GM10847 (cell line): ENCODE measurements around the gene NSDHL.

Experiments
- POLR2A ChIP-seq: IDR thresholded peaks from 2 replicates; pipeline ENCODE4 v1.6.1; 2011; ENCODE audit not compliant: insufficient read length; ENCODE audit errors: extremely low read depth

The NSDHL gene

DNA sequence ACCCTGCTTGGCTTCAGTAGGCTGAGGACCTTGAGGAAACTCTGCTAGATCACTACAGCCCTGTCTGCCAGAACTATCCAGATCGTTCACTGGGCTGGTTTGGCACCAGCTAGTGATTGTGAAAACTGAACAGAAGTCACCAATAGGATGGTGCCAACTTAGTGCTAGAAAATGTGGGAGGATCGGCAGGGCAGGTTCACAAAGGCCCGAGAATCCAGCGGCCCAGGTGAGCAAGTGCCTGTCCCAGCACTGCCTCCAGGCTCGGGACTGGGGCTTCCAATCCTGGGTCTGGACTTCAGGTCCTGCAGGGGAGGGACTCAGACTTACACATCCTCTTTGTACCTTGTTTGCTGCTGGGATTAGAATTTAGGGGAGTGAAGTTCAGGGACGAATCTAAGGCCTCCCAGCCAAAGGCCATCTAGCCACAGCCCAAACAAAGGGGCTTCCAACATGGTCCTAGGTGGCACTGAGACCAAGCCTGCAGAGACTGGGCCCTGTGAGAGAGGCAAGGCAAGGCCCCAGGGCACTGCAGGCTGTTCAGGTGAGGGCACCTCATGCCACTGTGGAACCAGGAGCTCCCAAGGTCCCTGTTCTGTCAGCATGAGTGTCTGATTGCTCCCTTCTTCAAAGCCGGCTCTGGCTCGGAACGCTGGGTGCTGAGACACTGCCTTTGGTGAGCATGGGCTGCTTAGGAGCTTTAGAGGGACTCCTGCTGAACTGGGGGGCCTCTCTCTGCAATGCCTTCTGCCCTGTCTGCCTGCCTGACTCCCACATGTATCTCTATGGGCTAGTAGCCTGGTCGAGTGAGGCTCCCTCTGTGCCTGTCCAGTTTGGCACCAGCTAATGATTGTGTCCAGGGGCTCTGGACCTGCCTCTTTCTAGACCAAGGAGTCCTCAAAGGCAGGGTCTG is 46.3 kb downstream of the NSDHL start:
- TF ChIP-seq POLR2A = no peak

DNA sequence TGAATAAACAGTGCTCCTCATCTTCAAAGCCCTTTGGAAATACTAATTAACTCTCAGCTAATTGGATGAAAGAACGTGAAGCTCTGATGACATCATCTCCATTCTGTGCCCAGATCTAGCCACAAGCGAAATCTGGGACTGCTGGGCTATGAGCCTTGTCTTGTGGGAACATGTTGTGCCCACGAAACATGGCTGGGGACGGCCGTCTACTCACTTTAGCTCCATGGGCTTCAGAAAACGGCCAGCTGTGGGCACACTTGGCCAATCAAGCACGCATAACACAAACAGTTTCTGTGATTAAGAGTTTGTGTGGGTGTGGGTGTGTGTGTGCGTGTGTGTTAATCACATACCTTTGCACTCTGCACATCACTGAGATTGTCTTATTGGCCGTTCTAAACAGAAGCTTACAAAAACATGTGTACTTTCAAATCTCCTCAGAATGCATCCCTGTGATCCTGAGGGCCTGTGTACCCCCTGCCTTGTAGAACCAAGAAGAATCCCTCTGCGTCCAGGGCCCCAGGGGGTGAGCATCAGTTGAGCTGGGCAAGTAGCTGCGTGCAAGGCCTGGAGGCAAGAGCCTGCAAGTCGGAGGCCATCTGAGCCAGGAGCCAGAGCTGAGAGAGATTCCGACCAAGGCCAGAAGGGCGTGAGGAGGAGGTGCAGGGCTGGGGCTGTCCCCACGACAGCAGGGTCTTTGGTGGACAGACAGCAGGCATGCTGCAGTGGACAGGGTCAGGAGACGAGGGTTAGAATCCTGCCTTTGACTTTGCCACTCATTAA is 48.3 kb downstream of the NSDHL start:
- no peak for TF ChIP-seq POLR2A

DNA sequence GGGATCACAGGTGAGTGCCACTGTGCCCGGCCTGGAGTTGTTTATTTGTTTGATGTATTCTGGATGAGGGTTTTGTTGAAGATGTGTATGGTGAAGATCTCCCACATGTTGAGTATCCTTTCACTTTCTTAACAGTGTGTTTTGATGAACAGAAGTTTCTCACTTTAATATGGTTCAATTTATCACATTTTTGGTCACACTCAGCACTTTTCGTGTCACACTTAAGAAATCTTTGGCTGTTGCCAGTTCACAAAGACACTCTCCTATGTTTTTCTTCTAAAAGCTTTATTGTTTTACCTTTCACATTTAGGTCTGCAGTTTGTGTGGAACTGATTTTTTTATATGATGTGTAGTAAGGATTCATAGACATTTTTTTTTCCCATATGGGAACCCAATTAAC is 50.4 kb downstream of the NSDHL start:
- TF ChIP-seq POLR2A = no peak

DNA sequence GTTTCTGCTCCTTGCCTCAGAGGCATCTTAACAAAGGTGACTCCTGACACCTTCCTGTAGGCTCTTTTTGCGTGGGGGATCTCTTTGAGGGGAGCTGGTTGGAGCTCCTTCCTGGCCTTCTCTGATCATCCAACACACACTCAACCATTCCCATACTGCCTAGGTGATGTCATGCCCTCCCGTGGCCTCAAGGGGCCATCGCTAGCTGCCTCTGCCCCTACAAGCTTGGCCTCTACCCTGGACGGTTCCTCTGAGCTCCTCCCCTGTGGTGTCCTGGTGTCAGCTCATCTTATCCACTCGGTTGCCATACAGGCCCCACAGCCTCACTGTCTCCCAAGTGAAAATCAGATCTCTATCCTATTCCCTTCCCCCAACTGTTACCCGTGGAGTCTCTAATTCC is 53.3 kb downstream of the NSDHL start:
- TF ChIP-seq POLR2A = no peak

DNA sequence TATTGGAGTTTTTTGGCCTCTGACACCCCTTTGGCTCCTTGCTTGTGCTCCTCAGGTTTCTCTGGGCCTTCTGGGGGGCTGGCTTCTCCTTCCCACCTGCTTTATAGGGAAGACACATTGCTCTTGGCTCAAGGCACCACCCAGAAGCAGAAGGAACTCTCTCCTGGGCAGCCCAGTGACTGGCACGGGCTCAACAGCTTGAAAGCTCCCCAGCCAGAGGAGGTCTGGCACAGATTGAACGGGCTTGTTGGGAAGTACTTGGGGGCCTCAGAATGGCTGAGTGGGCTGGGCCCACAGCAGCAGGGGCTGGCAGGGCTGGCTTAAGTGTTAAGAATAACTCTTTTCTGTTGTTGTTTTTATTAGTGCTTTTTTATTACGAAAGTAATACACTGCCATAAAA is 55.9 kb downstream of the NSDHL start:
- TF ChIP-seq POLR2A = no peak

DNA sequence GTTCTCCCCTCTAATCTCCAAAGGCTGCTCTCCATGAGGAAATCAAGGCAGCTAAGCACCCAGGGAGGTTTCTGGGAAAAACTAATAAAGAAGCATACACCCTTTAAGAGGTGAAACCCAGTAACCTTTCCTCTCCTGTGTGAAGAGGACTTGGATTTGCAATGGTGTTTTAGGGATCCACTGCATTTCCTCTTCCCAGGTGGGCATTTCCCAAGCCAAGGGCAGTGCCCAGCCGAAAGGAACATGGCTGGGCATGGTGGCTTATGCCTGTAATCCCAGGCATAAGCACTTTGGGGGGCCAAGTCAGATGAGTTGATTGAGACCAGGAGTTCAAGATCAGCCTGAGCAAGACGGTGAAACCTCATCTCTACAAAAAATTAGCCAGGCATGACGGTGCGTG is 61.6 kb downstream of the NSDHL start:
- TF ChIP-seq POLR2A = no peak

DNA sequence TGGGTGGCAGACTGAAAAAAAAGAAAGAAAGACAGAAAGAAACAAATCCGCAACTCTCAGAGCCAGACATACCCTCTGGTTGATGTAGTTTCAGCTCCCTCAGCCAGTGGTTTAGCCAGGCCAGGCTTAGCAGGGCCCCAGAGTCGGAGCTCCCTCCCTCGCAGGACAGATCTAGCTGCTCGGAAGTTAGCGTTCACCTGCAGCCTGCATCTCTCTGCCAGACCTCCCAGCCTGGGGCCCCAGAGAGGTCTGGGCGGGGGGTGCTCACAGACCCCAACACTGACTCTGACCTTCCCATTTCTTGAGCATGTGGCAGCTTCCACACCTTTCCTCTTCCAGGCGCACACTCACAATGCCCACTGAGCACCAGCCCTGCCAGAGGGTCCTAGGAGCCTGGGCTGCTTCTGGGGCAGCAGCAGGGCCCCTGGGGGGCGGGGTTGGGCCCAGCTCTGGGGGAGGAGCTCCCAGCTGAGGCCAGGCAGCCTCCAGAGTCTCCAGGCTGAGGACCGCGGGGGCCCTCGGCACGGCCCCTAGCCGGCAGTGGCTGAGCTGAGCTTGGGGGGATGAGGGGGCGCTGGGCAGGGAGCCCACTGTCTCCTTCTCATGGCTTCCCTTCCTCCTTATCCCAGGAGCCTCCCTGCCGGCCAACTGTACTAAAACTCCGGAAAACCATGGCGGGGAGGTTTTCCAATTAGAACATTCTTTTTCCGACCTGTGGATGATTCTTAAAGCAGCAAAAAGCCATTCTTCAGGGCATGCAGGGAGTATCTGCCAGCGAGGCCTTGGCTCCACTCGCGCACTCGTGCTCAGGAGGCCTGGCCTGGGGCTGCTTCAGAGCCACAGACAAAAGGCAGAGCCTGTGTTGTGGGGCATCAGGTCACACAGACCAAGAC is 62.4 kb downstream of the NSDHL start:
- no peak for TF ChIP-seq POLR2A

DNA sequence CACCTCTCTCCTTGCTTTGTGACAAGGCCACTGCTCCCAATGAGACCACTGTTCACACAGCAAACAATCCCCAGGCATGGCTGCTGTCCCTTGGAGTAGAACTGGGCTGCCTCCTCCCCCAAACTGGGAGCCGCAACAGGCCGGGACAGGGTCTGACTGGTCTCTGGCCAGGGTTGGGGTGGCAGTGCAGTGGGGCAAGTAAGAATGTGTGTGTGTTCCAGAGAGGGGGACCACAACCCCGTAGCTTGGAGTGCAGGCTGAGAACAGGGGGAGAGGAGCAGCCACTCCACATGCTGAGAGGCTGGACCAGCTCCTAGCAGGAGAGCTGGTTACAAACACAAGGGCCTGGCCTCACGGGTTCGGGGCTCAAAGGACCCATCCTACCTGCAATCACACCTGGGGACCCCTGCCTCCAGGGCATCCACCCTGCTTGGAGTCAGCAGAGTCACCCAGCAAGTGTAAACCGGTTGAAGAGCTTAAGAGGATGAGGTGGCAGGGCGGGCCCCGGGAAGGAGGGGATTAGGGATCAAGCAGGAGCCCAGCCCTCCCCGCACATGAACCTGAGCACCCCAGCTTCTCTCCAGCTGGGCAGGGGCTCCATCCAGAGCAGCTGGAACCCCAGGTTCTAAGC is 63.2 kb downstream of the NSDHL start:
- TF ChIP-seq POLR2A = no peak

DNA sequence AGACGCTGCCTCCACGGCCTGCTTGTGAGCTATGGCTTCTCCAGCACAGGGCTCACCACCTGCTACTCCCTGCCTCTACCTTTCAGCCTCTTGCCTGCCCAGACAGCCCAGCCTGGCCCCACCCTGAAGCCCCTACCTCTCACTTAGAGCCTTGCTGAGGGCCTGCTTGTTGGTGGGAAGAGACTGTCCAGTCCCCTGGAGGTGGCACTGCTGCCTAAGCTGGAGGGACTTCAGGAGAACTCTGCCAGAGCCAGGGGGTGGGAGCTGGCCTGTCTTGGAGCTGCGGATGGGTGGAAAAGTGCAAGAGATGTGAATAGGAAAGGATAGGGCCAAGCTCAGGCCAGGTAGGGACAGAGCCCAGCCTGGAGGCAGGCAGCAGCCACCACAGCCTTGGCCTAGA is 64.3 kb downstream of the NSDHL start:
- no peak for TF ChIP-seq POLR2A

DNA sequence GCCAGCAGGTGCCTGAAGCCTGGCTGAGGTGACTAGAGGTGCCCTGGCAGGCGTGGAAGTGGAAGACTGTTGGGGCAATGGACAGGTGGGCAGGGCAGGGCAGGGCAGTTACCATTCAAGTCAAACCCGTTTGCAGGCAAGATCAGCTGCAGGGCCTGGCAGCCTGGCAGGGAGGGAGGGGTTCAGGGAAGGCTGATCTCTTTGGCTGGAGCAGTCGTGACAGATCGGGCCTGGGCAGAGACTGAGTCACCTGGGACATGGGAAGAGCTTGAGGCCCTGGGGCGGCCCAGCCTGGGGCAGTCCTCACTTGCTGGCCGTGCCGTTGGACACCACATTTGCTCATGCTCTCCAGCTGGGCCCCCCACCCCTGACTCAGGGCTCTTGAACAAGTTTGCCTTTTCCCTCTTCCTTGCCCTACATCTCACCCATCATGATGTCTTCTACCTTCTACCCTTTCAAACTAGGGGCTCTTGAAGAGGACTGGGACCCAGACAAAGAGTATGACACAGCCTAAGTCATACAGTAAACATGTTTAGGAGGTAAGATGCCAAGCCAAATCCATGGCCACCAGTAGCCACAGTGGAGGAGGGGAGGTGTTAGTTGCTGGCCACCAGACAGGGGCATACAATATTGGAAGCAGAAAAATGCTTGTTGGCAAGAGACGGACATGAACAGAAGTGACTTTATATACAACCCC is 65.0 kb downstream of the NSDHL start:
- no peak for TF ChIP-seq POLR2A

DNA sequence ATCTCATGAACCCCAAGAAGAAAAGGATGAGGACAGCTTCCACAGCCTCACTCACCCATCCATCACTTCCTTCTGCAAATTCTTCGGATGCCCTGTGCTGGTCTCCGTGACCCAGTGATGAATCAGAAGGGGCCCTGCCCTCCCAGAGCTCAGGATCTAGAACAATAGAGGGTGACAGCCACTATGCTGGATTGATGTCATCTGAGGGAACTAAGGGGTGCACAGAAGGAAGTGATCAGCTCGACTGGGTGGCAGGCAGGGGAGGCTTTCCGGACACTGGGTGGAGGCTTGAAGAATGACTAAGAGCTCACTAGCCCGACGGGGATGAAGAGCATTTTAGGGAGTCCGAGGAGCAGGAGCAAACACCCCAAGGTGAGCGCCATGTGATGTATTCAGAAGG is 65.6 kb downstream of the NSDHL start:
- TF ChIP-seq POLR2A = no peak

DNA sequence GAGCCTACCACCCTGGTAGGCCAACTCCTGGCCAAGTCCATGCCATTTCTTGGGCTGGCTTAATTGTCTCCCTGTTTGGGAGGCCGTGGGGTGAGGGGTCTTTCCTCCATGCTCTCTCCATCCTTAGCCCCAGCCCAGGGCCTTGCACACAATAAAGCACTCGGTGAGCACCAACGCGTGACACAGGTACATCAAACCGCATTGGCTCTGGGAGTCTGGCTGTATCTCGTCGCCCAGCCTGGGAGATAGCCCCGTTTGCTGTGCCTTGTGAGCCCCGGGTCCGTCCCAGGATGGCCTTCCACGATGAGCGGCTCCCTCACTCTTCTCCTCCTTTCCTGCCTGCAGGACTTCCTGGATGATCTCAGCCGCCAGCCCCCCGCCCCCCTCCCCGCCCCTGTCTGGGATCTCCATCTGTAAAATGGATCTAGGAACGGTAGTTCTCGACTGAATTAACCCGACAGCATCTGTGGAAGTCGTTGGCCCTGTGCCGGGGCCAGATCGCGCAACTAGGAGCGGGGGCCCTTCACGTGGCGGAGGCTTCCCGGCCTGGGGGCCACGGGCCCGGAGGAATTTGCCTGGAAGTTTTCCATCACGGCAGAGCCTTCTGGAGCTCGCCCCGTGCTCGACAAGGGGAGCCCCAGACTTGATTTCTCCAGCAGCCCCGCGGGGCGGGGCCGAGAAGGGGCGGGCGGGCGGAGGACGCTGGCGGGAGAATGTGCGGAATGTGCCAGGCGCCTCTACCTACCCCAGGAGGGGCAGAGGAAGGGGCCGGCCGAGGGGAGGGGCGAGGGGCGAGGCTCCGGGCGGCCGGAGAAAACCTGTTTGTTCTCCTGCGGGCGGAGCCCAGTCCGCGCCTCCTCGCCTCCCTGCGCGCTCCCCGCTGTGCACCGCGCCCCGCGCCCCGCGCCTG is 66.6 kb downstream of the NSDHL start, which contains the start of gene ZNF185:
Gene ZNF185, plus strand, starts transcription at position 846 of the 910 bp plus-strand sequence. CDS start 16,423 bp downstream, outside the sequence.
- TF ChIP-seq POLR2A = no peak

DNA sequence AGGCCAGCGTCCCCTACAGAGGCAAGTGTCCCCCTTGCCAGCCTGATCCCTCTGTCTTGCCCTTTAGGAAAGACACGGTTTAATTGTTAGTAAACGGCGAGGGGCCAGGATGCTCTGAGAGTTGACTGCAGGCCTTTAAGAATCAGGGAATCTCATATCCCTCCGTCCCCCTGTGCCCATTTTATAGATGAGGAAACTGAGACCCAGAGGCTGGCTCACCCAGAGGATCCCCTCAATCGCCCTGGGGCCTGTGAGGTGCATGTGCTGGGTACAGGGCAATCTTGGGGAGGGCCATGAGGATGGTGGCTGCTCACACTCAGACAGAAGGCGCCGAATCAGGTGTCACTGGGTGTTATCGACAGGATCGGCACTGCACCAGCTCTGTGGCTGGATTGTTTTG is 67.6 kb downstream of the NSDHL start:
- TF ChIP-seq POLR2A = no peak
